ENCODE results near the gene ARID1B.

ARID1B gene

DNA sequence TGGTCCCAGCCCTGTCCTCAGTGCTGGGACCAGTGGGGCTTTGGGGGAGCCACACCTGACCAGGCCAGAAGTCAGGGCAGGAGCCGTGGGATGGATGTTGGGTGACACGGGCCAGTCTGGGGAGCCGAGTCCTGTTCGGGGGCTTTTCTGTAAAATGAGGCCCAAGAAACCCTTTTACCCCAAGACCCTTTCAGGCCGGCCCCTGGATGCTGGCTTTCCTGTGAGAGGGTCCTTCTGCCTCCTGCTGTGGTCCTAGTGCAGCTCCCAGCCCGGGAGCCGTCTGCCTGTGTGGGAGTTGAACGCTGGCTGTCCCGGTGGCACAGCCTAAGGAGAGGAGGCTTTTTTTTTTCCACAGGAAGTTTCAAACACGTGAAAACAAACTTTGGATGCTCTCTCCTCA lies 422.9 kb downstream of the ARID1B start:
- Histone ChIP-seq H3K27ac (ENCODE audit: low read depth, low read length) (no peak overlapping the region), H3K36me3 (ENCODE audit: low read length) (0 out of 2 replicates have a peak, but pooled peaks cover 16% of the 10 kb centered on the region), H3K4me3 (ENCODE audit: insufficient read depth, low read length, poor library complexity, severe bottlenecking) (no peak overlapping the region), H3K27me3 (ENCODE audit: low read length) (no peaks in the 10 kb centered on the region), H3K9me3 (ENCODE audit: insufficient read depth, low read length) (no peaks in the 10 kb centered on the region), H3F3A (ENCODE audit: insufficient read depth) (no peaks in the 10 kb centered on the region), H4K20me1 (ENCODE audit: low read depth, low read length) (no peaks in the 10 kb centered on the region), H3K9ac (ENCODE audit: low read length) (no peak overlapping the region), H2AFZ (ENCODE audit: low read depth, low read length, severe bottlenecking) (no peak overlapping the region), H3K79me2 (ENCODE audit: insufficient read depth, low read length) (no peaks in the 10 kb centered on the region), H3K4me2 (ENCODE audit: low read depth, low read length, poor library complexity, severe bottlenecking) (no peak overlapping the region), H3K9me2 (replicated peaks; ENCODE audit: insufficient read depth, low read length) (no peaks in the 10 kb centered on the region)
- no peak for TF ChIP-seq EZH2phosphoT487 (conservative IDR thresholded peaks at IDR 0.05; ENCODE audit: low read length)
- TF ChIP-seq, protein P1, sequence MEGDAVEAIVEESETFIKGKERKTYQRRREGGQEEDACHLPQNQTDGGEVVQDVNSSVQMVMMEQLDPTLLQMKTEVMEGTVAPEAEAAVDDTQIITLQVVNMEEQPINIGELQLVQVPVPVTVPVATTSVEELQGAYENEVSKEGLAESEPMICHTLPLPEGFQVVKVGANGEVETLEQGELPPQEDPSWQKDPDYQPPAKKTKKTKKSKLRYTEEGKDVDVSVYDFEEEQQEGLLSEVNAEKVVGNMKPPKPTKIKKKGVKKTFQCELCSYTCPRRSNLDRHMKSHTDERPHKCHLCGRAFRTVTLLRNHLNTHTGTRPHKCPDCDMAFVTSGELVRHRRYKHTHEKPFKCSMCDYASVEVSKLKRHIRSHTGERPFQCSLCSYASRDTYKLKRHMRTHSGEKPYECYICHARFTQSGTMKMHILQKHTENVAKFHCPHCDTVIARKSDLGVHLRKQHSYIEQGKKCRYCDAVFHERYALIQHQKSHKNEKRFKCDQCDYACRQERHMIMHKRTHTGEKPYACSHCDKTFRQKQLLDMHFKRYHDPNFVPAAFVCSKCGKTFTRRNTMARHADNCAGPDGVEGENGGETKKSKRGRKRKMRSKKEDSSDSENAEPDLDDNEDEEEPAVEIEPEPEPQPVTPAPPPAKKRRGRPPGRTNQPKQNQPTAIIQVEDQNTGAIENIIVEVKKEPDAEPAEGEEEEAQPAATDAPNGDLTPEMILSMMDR (IDR thresholded peaks at IDR 0.05; ENCODE audit: insufficient read depth, low read length, poor library complexity, severe bottlenecking), result no peak

DNA sequence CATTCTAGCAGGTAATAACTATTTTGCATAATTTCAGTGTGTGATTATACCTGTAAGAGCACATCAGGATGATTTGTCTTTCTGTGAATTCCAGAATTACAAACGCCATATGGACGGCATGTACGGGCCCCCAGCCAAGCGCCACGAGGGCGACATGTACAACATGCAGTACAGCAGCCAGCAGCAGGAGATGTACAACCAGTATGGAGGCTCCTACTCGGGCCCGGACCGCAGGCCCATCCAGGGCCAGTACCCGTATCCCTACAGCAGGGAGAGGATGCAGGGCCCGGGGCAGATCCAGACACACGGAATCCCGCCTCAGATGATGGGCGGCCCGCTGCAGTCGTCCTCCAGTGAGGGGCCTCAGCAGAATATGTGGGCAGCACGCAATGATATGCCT lies 423.4 kb downstream of the ARID1B start:
- no peaks in the 10 kb centered on the region for H3K9me3 ChIP-seq (ENCODE audit: insufficient read depth, low read length)
- no peak overlapping the region for H3K4me3 ChIP-seq (ENCODE audit: insufficient read depth, low read length, poor library complexity, severe bottlenecking)
- no peak overlapping the region for H3K27ac ChIP-seq (ENCODE audit: low read depth, low read length)
- H3K36me3 ChIP-seq (ENCODE audit: low read length), result peaks cover 16% of the 10 kb centered on the region; the same call in 1 of the 2 replicates
- no peaks in the 10 kb centered on the region for H4K20me1 ChIP-seq (ENCODE audit: low read depth, low read length)
- H3K4me2 ChIP-seq (ENCODE audit: low read depth, low read length, poor library complexity, severe bottlenecking), result no peak overlapping the region
- no peaks in the 10 kb centered on the region for H3K27me3 ChIP-seq (ENCODE audit: low read length)
- no peaks in the 10 kb centered on the region for H3F3A ChIP-seq (ENCODE audit: insufficient read depth)
- H3K79me2 ChIP-seq (ENCODE audit: insufficient read depth, low read length), result no peaks in the 10 kb centered on the region
- no peak overlapping the region for H2AFZ ChIP-seq (ENCODE audit: low read depth, low read length, severe bottlenecking)
- no peak for TF ChIP-seq EZH2phosphoT487 (conservative IDR thresholded peaks at IDR 0.05; ENCODE audit: low read length)
- TF ChIP-seq, protein P1 (IDR thresholded peaks at IDR 0.05; ENCODE audit: insufficient read depth, low read length, poor library complexity, severe bottlenecking), result no peak
- no peak overlapping the region for H3K9ac ChIP-seq (ENCODE audit: low read length)
- H3K9me2 ChIP-seq (replicated peaks; ENCODE audit: insufficient read depth, low read length), result no peaks in the 10 kb centered on the region

DNA sequence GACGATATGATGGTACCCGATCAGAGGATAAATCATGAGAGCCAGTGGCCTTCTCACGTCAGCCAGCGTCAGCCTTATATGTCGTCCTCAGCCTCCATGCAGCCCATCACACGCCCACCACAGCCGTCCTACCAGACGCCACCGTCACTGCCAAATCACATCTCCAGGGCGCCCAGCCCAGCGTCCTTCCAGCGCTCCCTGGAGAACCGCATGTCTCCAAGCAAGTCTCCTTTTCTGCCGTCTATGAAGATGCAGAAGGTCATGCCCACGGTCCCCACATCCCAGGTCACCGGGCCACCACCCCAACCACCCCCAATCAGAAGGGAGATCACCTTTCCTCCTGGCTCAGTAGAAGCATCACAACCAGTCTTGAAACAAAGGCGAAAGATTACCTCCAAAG lies 423.9 kb downstream of the ARID1B start:
- no peaks in the 10 kb centered on the region for H3K9me3 ChIP-seq (ENCODE audit: insufficient read depth, low read length)
- no peak overlapping the region for H3K4me3 ChIP-seq (ENCODE audit: insufficient read depth, low read length, poor library complexity, severe bottlenecking)
- no peaks in the 10 kb centered on the region for H4K20me1 ChIP-seq (ENCODE audit: low read depth, low read length)
- no peak overlapping the region for H3K9ac ChIP-seq (ENCODE audit: low read length)
- no peak overlapping the region for H2AFZ ChIP-seq (ENCODE audit: low read depth, low read length, severe bottlenecking)
- no peak for TF ChIP-seq EZH2phosphoT487 (conservative IDR thresholded peaks at IDR 0.05; ENCODE audit: low read length)
- TF ChIP-seq, protein P1 (IDR thresholded peaks at IDR 0.05; ENCODE audit: insufficient read depth, low read length, poor library complexity, severe bottlenecking), result no peak
- no peaks in the 10 kb centered on the region for H3K9me2 ChIP-seq (replicated peaks; ENCODE audit: insufficient read depth, low read length)
- H3K36me3 ChIP-seq (ENCODE audit: low read length), result peaks cover 16% of the 10 kb centered on the region; the same call in 1 of the 2 replicates
- H3K27ac ChIP-seq (ENCODE audit: low read depth, low read length), result no peak overlapping the region
- H3K4me2 ChIP-seq (ENCODE audit: low read depth, low read length, poor library complexity, severe bottlenecking), result no peak overlapping the region
- no peaks in the 10 kb centered on the region for H3K27me3 ChIP-seq (ENCODE audit: low read length)
- H3F3A ChIP-seq (ENCODE audit: insufficient read depth), result no peaks in the 10 kb centered on the region
- no peaks in the 10 kb centered on the region for H3K79me2 ChIP-seq (ENCODE audit: insufficient read depth, low read length)
